ENCODE results near the gene ADAM12.

DNA sequence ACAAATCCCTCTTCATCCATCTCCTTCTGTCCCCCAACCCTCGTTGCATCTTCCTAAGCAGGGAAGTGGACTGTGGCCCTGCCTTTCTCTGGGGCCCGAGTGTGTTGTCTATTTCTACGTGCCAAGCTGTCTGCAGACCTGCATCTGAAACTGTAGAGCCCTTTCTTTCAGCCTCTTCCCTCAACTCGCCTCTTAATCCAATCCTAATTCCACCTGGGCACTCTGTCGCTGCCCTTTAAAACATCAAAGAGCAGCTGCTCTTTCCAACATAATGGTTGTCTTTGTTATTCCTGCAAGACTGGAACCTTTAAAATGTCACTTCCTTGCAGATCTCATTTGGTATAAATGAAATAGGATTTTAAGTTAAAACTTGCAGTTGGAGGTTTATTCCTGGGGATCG is 21.5 kb upstream of the ADAM12 start:
- TF ChIP-seq, protein P1, sequence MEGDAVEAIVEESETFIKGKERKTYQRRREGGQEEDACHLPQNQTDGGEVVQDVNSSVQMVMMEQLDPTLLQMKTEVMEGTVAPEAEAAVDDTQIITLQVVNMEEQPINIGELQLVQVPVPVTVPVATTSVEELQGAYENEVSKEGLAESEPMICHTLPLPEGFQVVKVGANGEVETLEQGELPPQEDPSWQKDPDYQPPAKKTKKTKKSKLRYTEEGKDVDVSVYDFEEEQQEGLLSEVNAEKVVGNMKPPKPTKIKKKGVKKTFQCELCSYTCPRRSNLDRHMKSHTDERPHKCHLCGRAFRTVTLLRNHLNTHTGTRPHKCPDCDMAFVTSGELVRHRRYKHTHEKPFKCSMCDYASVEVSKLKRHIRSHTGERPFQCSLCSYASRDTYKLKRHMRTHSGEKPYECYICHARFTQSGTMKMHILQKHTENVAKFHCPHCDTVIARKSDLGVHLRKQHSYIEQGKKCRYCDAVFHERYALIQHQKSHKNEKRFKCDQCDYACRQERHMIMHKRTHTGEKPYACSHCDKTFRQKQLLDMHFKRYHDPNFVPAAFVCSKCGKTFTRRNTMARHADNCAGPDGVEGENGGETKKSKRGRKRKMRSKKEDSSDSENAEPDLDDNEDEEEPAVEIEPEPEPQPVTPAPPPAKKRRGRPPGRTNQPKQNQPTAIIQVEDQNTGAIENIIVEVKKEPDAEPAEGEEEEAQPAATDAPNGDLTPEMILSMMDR (conservative IDR thresholded peaks at IDR 0.05) = no peak
- no peak for TF ChIP-seq EZH2 (IDR thresholded peaks at IDR 0.05; ENCODE audit: low read depth)
